H9 (cell line): ENCODE measurements around the gene ACBD7. TPM values are rescaled to one million over a fixed set of nuclear protein-coding genes. Genes with fewer than 3 reads are reported as not detected.

Experiments used
- DNase-seq: peaks from one replicate; pipeline ENCODE4 v3.0.0-alpha.2; 2017
- H2AFZ ChIP-seq: one replicate; pipeline ENCODE4 v1.6.1; 2013; ENCODE audit warnings: mild to moderate bottlenecking, low read length, control low read depth, moderate library complexity
- H2AK5ac ChIP-seq: 2 replicates; pipeline ENCODE4 v1.6.1; 2013; ENCODE audit warnings: low read length, control low read depth, mixed read lengths; ENCODE audit not compliant: insufficient read length
- H2BK120ac ChIP-seq: one replicate; pipeline ENCODE4 v1.6.1; 2013; ENCODE audit warnings: low read depth, mild to moderate bottlenecking, low read length, control low read depth, inconsistent platforms; ENCODE audit not compliant: poor library complexity, severe bottlenecking
- H2BK12ac ChIP-seq: 2 replicates; pipeline ENCODE4 v1.6.1; 2013; ENCODE audit warnings: low read length, control low read depth, mixed read lengths, low read depth; ENCODE audit not compliant: insufficient read length
- H2BK15ac ChIP-seq: 2 replicates; pipeline ENCODE4 v1.6.1; 2013; ENCODE audit warnings: low read depth, low read length, control low read depth
- H2BK20ac ChIP-seq: one replicate; pipeline ENCODE4 v1.6.1; 2013; ENCODE audit warnings: low read depth, mild to moderate bottlenecking, low read length, control low read depth, inconsistent platforms; ENCODE audit not compliant: poor library complexity, severe bottlenecking
- H2BK5ac ChIP-seq: 2 replicates; pipeline ENCODE4 v1.6.1; 2013; ENCODE audit warnings: low read length, control low read depth, mixed read lengths; ENCODE audit not compliant: insufficient read length
- H3K14ac ChIP-seq: 2 replicates; pipeline ENCODE4 v1.6.1; 2013; ENCODE audit warnings: low read length, control low read depth; ENCODE audit not compliant: insufficient read depth
- H3K18ac ChIP-seq: 2 replicates; pipeline ENCODE4 v1.6.1; 2013; ENCODE audit warnings: low read depth, mild to moderate bottlenecking, mixed read lengths, low read length, control low read depth; ENCODE audit not compliant: insufficient read length
- H3K23ac ChIP-seq: 2 replicates; pipeline ENCODE4 v1.6.1; 2013; ENCODE audit warnings: low read length, control low read depth, mixed read lengths, low read depth; ENCODE audit not compliant: insufficient read length
- H3K23me2 ChIP-seq: 2 replicates; pipeline ENCODE4 v1.6.1; 2013; ENCODE audit warnings: low read depth, mild to moderate bottlenecking, mixed read lengths, low read length, control low read depth; ENCODE audit not compliant: insufficient read length, poor library complexity, severe bottlenecking
- H3K27ac ChIP-seq: 2 replicates; pipeline ENCODE4 v1.5.1; 2013; ENCODE audit warnings: low read length, control low read depth, mixed read lengths, low read depth; ENCODE audit not compliant: insufficient read length
- H3K27me3 ChIP-seq: 2 replicates; pipeline ENCODE4 v1.6.1; 2013; ENCODE audit warnings: low read length, control low read depth, inconsistent platforms; ENCODE audit not compliant: insufficient read depth
- H3K4ac ChIP-seq: 2 replicates; pipeline ENCODE4 v1.6.1; 2013; ENCODE audit warnings: low read depth, mild to moderate bottlenecking, control low read depth, inconsistent platforms, low read length, moderate library complexity
- H3K4me1 ChIP-seq: 2 replicates; pipeline ENCODE4 v1.6.1; 2013; ENCODE audit warnings: low read length, control low read depth, inconsistent platforms; ENCODE audit not compliant: insufficient read depth
- H3K4me2 ChIP-seq: 2 replicates; pipeline ENCODE4 v1.6.1; 2013; ENCODE audit warnings: low read length, control low read depth, mixed read lengths; ENCODE audit not compliant: insufficient read length, insufficient read depth
- H3K56ac ChIP-seq: 2 replicates; pipeline ENCODE4 v1.6.1; 2013; ENCODE audit warnings: low read depth, mild to moderate bottlenecking, mixed read lengths, low read length, control low read depth; ENCODE audit not compliant: insufficient read length
- H3K79me1 ChIP-seq: 2 replicates; pipeline ENCODE4 v1.6.1; 2013; ENCODE audit warnings: low read depth, mild to moderate bottlenecking, moderate library complexity, low read length, control low read depth, inconsistent platforms; ENCODE audit not compliant: insufficient read depth, poor library complexity, severe bottlenecking
- H3K79me2 ChIP-seq: 2 replicates; pipeline ENCODE4 v1.6.1; 2013; ENCODE audit warnings: low read length, control low read depth, inconsistent platforms; ENCODE audit not compliant: insufficient read depth
- H3K9ac ChIP-seq: 2 replicates; pipeline ENCODE4 v1.6.1; 2013; ENCODE audit warnings: low read length, control low read depth, mixed read lengths; ENCODE audit not compliant: insufficient read length; ENCODE audit errors: extremely low read depth
- H3K9me3 ChIP-seq: one replicate; pipeline ENCODE4 v1.6.1; 2013; ENCODE audit warnings: low read depth, low read length, inconsistent platforms; ENCODE audit not compliant: control insufficient read depth
- H3T11ph ChIP-seq: one replicate; pipeline ENCODE4 v1.6.1; 2013; ENCODE audit warnings: mild to moderate bottlenecking, low read length, control low read depth, inconsistent platforms
- H4K20me1 ChIP-seq: one replicate; pipeline ENCODE4 v1.6.1; 2013; ENCODE audit not compliant: control insufficient read depth, insufficient read length, insufficient read depth
- H4K5ac ChIP-seq: 2 replicates; pipeline ENCODE4 v1.6.1; 2013; ENCODE audit warnings: low read depth, mild to moderate bottlenecking, mixed read lengths, low read length, control low read depth; ENCODE audit not compliant: insufficient read length
- H4K8ac ChIP-seq: replicated peaks from 2 replicates; pipeline ENCODE4 v1.6.1; 2013; ENCODE audit warnings: low read length, control low read depth, mixed read lengths, low read depth; ENCODE audit not compliant: insufficient read length
- H4K91ac ChIP-seq: 2 replicates; pipeline ENCODE4 v1.6.1; 2013; ENCODE audit warnings: low read depth, mild to moderate bottlenecking, moderate library complexity, mixed read lengths, low read length, control low read depth; ENCODE audit not compliant: insufficient read length
- H3K27ac Mint-ChIP-seq, 3 experiments: 2 replicates in 2 of 3; 3 replicates in 1 of 3; pipeline ENCODE4 v1.8.0; 2020 to 2021; ENCODE audit warnings: mixed read lengths in 3 of 3, mild to moderate bottlenecking in 1 of 3, moderate library complexity in 1 of 3
- H3K27me3 Mint-ChIP-seq: 2 replicates; pipeline ENCODE4 v1.8.0; 2021; ENCODE audit warnings: low read depth, mild to moderate bottlenecking, moderate library complexity, mixed read lengths
- H3K36me3 Mint-ChIP-seq, 3 experiments: 2 replicates in 2 of 3; 3 replicates in 1 of 3; pipeline ENCODE4 v1.8.0; 2020 to 2021; ENCODE audit warnings: low read depth in 3 of 3, mixed read lengths in 3 of 3; ENCODE audit not compliant: insufficient read depth in 1 of 3
- H3K4me1 Mint-ChIP-seq, 2 experiments: 2 replicates each; pipeline ENCODE4 v1.8.0; 2020; ENCODE audit warnings: mixed read lengths in 2 of 2
- H3K4me3 Mint-ChIP-seq, 2 experiments: 2 replicates in 1 of 2; 3 replicates in 1 of 2; pipeline ENCODE4 v1.8.0; 2020 to 2021; ENCODE audit warnings: mild to moderate bottlenecking in 2 of 2, mixed read lengths in 2 of 2, moderate library complexity in 1 of 2
- H3K9me3 Mint-ChIP-seq, 2 experiments: 2 replicates in 1 of 2; 3 replicates in 1 of 2; pipeline ENCODE4 v1.8.0; 2020; ENCODE audit warnings: mild to moderate bottlenecking in 2 of 2, mixed read lengths in 2 of 2, moderate library complexity in 1 of 2
- CTCF ChIP-seq: fragments of 200-600 bp; sonication (generic); conservative IDR thresholded peaks from 3 replicates; pipeline ENCODE4 v1.8.0; 2021; ENCODE audit warnings: antibody characterized with exemption, mild to moderate bottlenecking
- WGBS: extraction: QIAGEN DNeasy Blood & Tissue Kit; methylation state at CpG from one replicate; pipeline ENCODE4 v1.1.7; 2013; ENCODE audit warnings: missing lambda C conversion rate, low lambda C conversion rate, mixed read lengths; ENCODE audit not compliant: insufficient read length; ENCODE audit errors: extremely low coverage; 5-methylcytosine and 5-hydroxymethylcytosine counted together
- total RNA-seq: library from RNA; stranded (reverse); gene quantifications from 2 replicates; pipeline ENCODE4 v1.2.1, GENCODE V29; 2021

The ACBD7 gene
- total RNA-seq, 1 experiment from 2014 or later, result 25.0 TPM

GRCh38 chr10:15060638-15061037 is 27.9 kb downstream of the ACBD7 start:
- no CpG with 5 or more reads among the region's 2 CpGs for WGBS
- H3K27ac Mint-ChIP-seq, result no peak overlapping the region
- Histone ChIP-seq H3K27ac (no peak overlapping the region), H2BK12ac (no peak overlapping the region), H4K8ac (no peak overlapping the region), H3K27me3 (no peaks in the 10 kb centered on the region), H2BK5ac (no peak overlapping the region), H3K4me1 (no peaks in the 10 kb centered on the region), H2BK15ac (no peak overlapping the region), H3K9me3 (no peaks in the 10 kb centered on the region), H3K18ac (no peak overlapping the region), H2BK120ac (no peak overlapping the region), H3K14ac (no peak overlapping the region), H3K4me2 (no peak overlapping the region), H3K9ac (no peak overlapping the region), H3K56ac (no peak overlapping the region), H3K79me1 (no peaks in the 10 kb centered on the region), H2BK20ac (no peak overlapping the region), H3K23me2 (no peaks in the 10 kb centered on the region), H4K91ac (no peak overlapping the region), H2AFZ (no peak overlapping the region), H3K23ac (no peak overlapping the region), H4K20me1 (no peaks in the 10 kb centered on the region), H2AK5ac (no peak overlapping the region), H3T11ph (no peak overlapping the region), H3K79me2 (no peaks in the 10 kb centered on the region), H3K4ac (no peak overlapping the region), H4K5ac (no peak overlapping the region)
- H3K4me1 Mint-ChIP-seq, result no peaks in the 10 kb centered on the region
- no peak for DNase-seq
- H3K27me3 Mint-ChIP-seq, result peaks cover 2% of the 10 kb centered on the region; the same call in 1 of the 2 replicates
- TF ChIP-seq CTCF, result no peak
- H3K9me3 Mint-ChIP-seq, result peaks cover 18 to 26% of the 10 kb centered on the region in 2 experiments
- H3K4me3 Mint-ChIP-seq, result no peak overlapping the region
- H3K36me3 Mint-ChIP-seq, result peaks cover 0 to 16% (median 7%) of the 10 kb centered on the region in 3 experiments; a peak in 4 of 7 replicates
